NCI-H345 treated with DMSO at 0.1 percent for 48 hours (cell line): Measurements from ENCODE around the gene KCNH5.

Experiments used
- DNase-seq: peaks from one replicate; lab custom pipeline; 2025; ENCODE audit not compliant: unreplicated experiment; lab: John Stamatoyannopoulos, UW

The KCNH5 gene, protein sequence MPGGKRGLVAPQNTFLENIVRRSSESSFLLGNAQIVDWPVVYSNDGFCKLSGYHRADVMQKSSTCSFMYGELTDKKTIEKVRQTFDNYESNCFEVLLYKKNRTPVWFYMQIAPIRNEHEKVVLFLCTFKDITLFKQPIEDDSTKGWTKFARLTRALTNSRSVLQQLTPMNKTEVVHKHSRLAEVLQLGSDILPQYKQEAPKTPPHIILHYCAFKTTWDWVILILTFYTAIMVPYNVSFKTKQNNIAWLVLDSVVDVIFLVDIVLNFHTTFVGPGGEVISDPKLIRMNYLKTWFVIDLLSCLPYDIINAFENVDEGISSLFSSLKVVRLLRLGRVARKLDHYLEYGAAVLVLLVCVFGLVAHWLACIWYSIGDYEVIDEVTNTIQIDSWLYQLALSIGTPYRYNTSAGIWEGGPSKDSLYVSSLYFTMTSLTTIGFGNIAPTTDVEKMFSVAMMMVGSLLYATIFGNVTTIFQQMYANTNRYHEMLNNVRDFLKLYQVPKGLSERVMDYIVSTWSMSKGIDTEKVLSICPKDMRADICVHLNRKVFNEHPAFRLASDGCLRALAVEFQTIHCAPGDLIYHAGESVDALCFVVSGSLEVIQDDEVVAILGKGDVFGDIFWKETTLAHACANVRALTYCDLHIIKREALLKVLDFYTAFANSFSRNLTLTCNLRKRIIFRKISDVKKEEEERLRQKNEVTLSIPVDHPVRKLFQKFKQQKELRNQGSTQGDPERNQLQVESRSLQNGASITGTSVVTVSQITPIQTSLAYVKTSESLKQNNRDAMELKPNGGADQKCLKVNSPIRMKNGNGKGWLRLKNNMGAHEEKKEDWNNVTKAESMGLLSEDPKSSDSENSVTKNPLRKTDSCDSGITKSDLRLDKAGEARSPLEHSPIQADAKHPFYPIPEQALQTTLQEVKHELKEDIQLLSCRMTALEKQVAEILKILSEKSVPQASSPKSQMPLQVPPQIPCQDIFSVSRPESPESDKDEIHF

DNA sequence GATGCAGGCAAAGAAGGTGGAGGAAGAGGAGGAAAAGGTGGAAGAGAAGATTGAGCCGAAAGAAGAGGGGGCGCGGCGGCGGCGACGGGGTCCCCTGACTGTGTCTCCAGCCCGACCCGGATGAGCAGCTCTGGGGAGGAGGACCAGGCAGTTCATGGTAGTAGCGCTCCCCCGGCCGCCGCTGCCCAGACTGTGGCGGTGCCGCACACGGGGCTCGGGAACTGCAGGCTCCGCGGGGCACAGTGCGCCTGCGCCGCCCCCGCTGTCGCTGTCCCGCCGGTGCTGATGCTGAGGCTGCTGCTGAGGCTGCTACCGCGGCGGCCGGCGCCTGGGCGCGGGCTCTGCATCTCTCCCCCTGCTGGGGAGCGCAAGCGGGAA is at the start of gene KCNH5:
KCNH5 (minus strand) TSS at position 225 of the 378 bp plus-strand sequence. CDS start 272 bp downstream, outside the sequence.
- DNase-seq, result peak; percentile 67

DNA sequence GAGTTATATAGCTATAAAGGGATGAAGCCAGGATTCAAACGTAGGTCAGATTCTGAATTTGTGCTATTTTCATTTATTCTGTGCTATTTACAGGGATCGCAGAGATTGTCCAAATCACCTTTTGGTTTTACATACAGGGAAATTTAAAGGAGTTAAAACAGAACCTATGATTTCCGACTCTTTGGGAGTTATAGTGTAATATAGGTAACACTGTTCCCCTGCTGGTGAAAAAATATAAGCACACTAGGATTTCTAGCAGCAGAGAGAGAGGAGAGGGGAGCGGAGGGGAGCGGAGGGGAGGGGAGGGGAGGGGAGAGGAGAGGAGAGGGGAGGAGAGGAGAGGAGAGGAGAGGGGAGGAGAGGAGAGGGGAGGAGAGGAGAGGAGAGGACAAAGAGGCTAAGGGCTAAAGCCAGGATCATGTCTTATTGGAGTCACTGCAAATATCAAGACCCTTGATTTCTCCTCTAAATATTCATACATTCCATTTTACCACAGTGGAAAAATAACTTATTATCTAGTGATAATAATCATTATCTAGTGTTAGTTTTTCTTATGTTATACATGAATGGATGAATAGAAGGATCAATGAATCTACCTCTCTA is 46.2 kb upstream of the KCNH5 start:
- DNase-seq, result no peak

DNA sequence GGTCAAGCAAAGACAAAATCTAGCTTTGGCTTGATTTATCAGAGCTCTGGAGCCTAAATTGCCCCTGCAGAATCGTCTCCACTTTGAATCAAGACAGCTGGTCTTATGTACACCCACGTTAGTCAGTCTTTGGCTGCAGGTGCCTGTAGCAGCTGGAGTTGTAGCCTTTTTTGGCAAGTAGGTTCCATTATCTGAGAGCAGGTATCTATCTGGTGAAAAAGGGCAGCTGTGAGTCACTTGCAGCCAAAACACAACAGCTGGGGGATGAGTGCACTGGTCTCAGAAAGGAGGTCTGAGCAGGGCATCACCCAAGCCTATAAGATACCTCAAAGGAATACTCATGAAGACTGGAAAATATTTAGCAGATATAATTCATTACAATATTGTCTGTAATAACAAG is 43.6 kb upstream of the KCNH5 start:
- DNase-seq, result no peak

DNA sequence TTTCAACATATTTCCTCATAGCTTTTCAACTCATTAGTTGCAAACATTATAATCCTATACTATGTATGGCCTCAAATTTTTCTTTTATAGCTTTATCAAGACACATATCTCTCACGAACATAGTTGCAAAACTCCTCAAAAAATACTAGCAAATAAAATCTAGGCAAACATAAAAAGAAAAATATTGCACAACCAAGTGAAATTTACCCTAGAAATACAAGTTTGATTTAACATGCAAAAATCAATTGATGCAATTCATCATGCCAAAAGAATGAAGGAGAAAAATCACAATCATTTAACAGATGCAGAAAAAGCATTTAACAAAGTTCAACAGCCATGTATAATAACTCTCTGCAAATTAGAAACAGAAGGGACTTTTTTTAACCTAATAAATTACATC is 33.3 kb upstream of the KCNH5 start:
- no peak for DNase-seq

DNA sequence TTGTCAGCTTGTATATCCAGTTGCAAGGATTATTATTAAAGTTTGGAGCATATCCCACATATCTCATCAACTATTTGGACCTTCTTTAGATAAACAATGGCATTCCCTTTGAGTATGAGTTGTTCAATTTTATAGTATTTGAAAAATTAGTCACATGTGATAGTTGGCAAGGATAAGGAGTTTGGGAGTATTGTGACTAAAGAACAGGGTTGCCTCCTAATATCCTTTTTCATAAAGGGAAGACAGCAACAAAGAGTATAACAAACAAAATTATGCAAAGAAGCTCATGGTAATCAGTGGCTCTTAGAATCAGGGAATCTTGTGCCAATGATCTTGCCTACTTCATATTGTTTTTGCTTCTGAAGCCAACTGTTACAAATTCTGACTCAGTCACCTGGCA is 31.2 kb upstream of the KCNH5 start:
- no peak for DNase-seq

DNA sequence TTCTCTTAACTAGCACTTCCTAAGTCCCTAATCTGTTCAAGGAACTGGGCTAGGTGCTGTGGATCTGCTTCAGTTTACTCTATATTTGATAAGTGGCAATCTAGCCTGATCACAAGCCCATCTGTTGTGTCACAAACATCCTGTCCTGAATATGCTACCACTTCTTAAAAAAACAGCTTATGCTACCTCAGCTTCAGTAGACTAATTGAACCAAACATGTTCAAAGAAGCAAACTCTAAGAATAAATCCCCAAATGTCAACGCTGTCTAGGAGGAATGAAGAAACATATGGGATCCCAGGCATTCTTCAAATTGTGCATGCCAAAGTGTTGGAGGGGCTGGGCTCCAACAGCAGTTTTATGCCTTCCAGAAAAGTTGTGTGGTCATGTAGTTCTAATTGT is 10.4 kb upstream of the KCNH5 start:
- no peak for DNase-seq

DNA sequence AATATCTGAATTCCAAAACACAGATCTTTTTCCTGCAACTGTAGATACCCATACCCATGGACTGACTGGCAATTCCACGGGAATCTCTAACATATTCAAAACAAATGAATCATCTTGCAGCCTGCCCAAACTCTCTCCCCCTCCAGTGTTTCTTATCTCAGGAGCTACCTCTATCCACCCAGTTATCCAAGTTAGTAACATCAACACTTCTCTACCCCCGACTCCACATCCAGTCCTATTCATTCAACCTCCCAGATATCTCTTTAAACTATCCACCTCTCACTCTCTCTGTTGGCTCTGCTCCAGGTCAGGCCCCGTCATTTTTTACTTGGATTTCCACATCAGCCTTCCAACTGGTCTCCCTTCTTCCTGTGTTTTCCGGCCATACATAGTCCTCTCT is 6.7 kb upstream of the KCNH5 start:
- DNase-seq, result no peak

DNA sequence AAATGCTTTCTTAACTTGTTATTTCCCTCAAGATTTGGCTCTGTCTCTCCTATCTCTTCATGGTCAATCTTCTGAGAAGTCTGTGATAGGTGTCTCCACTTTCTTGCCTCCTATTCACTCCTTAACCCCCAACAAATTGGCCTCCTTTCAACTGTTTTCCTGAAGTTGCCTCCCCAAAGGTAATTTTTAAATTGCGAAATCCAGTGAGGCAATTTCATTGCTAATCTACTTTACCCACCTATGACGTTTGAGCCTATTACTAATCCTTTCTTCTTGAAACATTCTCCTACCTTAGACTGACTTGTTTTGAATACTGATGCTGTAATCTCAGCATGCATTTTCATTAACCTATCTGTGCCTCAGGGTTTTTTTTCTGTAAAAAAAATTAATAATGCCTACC is 6.0 kb upstream of the KCNH5 start:
- no peak for DNase-seq

DNA sequence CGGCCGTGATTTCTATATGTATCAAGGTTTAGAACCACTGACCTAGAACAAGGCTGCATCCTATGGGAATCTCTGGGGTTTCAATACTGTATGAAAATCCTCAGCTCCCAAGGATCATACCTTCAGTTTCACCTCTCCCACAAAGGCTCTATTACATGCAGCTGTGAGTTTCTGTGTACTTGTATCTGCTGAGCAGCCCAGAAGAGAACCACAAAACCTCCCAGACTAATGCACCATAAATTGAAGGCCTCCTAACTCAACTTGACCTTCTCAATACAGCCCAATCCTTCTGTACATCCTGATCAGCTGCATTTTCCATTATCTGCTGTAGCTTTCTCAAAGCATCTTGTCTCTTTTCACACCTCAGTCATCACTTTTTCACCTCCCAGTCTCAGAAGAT is 5.4 kb upstream of the KCNH5 start:
- DNase-seq, result no peak

DNA sequence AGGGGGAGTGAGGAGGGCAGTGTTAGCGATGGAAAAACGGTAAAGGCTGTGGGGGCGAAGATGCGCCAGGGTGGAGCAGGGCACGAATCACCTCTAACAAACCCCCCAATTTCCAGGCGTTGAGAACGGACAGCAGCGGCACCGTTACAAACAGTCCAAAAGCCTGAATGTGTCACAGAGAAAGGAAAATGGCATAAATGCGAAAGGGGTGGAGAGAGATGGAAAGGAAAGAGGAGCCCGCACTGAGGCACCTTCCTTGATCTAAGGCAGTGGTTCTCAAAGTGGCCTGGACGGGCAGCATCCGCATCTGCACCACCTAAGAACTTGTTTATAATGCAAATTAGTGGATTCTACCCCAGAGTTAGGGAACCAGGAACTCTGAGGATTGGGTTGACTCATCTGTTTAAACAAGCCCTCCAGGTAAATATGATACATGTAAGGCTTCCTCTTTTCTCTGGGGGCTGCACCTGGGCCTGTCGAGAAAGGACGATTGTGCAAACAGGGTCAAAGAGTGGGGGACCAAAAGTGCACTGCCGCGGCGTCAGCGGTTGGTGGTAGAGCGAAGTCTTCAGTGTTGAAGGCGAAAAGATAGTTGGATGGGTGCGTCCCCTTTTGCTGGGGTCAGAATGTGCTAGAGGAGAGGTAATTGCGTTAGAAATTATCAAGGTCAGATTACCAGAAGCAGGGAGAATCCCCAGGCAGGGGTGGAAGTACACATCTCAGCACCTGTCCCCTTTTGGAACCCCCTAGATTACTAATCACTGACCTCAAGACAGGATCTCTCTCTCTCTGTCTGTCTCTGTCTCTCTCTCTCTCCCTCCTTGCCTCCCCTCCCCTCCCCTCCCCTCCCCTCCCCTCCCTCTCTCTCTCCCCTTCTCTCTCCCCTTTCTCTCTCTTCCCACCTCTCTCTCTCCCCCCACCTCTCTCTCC is 1.3 kb upstream of the KCNH5 start:
- no peak for DNase-seq

DNA sequence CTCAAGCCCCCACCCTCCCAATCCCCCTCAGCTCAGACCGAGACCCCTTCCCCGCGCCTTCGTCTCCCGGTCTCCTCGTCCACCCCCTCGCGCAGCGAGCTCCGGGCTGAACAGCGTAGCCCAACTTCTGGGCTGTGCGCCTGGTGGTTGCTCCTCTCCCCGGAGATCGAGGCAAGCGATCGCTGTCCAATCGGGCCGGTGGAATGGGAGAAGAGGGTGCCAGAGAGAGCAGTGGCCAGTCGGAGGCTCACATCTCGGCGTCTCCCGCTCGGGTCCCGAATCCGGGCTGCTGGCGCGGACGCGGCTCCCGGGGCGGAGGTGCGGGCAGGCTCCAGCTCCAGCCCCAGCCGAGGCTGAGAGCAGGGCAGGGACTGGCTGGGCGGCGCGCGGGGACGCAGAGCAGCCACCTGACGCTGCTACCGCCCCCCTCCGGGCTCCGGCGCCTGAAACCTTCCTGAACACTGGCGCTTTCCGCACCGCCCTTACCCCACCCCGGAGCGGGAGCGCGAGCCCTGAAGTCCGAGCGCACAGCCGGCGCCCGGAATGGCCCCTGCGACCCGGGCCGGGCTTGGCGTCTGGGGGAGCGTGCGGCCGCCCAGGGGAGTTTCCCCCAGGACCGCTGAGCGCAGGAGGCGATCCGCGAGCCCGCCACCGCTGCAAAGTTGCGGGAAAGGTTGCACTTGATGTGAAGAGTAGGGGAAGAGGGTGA is 508 bp upstream of the KCNH5 start:
- peak; percentile 56 for DNase-seq

DNA sequence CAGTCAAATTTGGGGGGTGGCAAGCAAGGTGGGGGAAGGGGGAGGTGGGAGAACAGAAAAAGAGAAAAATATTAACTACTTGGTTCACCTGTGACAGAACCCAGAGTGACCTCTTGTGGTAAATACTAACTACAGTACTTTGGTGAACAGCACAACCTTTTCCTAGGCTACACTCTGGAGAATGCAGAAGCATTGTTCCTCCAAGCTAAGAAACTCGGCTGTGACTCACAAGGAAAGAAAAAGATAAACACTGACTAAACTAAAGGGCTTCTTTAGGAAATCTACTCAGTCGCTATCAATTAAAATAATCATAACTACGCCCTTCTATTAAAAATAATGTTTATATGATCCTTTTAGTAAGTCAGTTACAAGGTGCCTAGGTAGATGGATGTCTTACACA is 5.4 kb downstream of the KCNH5 start:
- peak; percentile 39 for DNase-seq

DNA sequence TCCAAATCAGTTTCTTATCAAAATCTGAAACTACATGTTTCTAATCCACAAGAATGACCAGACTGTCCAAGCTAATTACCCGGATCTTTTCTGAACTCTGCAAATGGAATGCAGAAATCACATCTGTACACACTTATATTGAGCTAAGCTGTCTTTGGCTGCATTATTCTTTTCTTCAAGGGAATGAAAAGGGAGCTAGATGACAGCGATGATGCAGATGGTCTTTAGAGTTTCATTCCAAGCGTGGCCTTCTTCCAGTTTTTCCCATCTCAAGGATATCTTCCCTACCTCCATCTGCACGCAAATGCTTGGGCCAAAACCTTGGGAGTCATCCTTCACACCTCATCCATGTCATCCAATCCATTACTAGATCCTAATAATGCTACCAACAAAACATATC is 12.6 kb downstream of the KCNH5 start:
- no peak for DNase-seq

DNA sequence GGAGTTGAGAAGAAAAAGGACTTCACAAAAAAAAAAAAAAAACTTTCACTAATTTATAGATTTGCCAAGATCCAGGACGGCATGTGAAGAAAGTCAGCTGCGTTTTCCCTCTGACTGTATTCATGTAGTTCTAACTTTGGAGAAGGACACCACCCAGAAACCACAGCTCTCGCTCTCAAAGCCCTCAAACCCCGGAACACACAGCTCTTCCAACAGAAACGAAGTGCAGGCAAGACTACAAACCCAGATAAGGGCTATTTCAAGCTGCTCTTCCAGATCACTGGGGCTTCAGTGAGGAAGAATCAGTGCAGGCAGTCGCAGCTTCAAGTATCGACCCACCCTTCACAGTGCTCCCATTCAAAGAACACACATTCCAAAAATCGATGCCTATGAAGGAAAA is 13.2 kb downstream of the KCNH5 start:
- DNase-seq, result no peak

DNA sequence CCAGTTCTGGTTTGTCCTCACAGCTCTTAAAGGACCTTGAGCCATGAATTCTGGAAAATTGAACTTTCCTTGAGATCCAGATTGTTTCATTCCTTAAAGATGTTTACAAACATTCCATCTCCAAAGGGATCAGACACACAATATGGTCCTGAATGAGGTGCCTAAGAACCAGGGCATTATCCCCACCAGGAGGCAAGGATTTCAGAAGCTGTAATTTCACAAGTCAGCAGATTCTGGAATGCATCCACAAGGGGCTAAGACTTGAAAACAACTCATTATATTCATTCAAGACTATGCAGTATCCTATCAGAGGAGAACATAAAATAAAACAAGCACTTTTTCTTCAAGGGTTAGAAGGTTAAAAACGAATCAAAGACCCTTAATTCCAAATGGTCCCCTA is 15.1 kb downstream of the KCNH5 start:
- DNase-seq, result no peak

DNA sequence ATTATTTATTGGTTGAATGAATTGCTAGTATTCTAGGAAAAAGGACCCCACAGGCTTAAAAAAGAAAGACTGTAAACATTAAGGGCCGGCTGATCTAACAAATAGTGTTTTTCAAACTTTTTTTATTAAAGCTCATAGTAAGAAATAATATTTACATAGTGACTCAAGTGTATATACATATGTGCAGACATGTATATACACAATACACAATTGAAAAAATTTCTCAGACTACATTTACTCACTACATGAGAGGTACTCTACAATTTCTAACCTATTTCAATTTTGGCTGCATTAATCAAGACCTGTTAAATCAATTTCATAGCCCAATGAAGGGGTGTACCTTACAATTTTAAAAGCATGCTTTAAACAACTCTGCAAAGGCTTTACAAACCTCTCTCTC is 17.5 kb downstream of the KCNH5 start:
- no peak for DNase-seq

DNA sequence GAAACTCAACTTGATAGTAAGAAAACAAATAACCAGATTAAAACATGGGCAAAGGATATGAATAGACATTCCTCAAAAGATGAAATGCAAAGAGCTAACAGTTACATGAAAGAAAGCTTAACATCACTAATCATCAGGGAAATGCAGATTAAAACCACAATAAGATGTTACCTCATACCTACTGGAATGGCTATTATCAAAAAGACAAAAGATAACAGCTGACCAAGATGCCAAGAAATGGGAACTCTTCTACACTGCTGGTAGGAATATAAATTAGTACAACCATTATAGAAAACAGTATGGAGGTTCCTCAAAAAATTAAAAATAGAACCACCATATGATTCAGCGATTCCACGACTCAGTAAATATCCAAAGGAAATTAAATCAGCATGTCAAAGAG is 18.8 kb downstream of the KCNH5 start:
- DNase-seq, result no peak

DNA sequence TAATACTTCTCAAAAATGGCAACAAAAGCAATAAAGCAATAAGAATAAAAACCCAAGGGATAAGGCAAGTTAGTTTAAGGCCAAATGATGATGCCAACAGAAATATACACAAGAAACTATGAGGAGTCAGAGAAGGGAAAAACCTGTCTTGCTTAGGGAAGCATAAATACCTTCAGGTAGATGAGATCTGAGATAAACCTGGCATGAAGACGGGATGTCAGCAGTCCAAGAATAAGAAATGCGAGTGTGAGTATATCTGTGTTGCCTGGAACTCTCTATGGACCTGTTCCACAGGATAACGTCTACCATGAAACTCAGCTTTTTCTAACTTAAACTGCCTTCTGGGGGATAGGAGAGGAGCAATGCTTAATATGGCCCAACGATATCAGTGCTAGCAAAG is 30.6 kb downstream of the KCNH5 start:
- DNase-seq, result no peak

DNA sequence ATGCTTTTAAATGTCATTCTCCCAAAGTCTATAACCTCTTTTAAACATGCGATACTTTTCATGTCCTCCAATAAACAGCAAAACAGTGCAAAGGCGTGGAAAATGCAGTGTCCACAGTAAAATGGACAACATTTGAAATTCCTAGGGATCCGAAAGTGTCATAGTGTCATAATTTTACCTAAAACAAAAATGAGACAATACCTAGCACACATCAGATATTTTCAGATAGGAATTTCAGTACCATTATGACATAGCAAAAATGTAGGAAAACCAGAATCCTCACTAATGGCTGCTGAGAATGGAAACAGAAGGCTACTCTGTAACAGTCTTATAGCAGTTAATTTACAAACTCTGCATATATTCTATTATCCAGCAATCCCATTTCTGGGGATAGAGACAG is 33.1 kb downstream of the KCNH5 start:
- DNase-seq, result no peak

DNA sequence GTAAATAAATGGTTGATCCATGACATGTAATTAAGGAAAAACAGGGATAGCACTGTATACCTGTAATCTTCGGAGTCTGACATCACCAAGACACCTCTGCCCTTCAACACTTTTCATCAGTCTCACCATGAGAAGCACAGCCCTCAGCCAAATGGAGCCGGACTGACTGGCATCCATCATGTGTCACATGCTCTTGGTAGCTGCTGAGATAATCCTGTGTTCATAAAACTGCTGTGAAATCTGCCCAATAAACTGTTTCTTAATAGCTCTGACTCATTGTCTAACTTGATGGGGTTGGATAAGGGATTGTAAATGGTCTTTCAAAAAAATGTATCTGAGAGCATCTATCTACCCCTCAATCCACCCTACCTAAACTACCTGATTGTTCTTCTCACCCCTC is 33.6 kb downstream of the KCNH5 start:
- DNase-seq, result no peak
